DOHH2 (cell line): ENCODE data around the gene ASGR1.

Experiments used
- H3F3A ChIP-seq: fragments of 200-600 bp; sonication (generic), shearing (Covaris generic); 2 replicates; pipeline ENCODE4 v1.6.0; 2016; ENCODE audit warnings: antibody characterized with exemption, mild to moderate bottlenecking; ENCODE audit not compliant: control insufficient read depth, insufficient read depth
- H3K27ac ChIP-seq: fragments of 200-600 bp; sonication (generic); 2 replicates; pipeline ENCODE4 v1.5.1; 2014; ENCODE audit warnings: low read depth, mild to moderate bottlenecking, low read length, moderate library complexity
- H3K27me3 ChIP-seq: fragments of 200-600 bp; sonication (generic); 2 replicates; pipeline ENCODE4 v1.6.1; 2014; ENCODE audit warnings: mild to moderate bottlenecking, low read length, mixed read lengths; ENCODE audit not compliant: control insufficient read depth
- H3K36me3 ChIP-seq: fragments of 200-600 bp; sonication (generic); 2 replicates; pipeline ENCODE4 v1.6.1; 2014; ENCODE audit warnings: mild to moderate bottlenecking, low read length, moderate library complexity, mixed read lengths; ENCODE audit not compliant: control insufficient read depth
- H3K4me1 ChIP-seq: fragments of 200-600 bp; sonication (generic); 2 replicates; pipeline ENCODE4 v1.6.1; 2014; ENCODE audit warnings: mild to moderate bottlenecking, low read length, mixed read lengths; ENCODE audit not compliant: control insufficient read depth
- H3K4me2 ChIP-seq: fragments of 200-600 bp; sonication (generic); 2 replicates; pipeline ENCODE4 v1.6.0; 2014; ENCODE audit warnings: mild to moderate bottlenecking, low read length, moderate library complexity
- H3K4me3 ChIP-seq: fragments of 200-600 bp; sonication (generic); 2 replicates; pipeline ENCODE4 v1.5.1; 2014; ENCODE audit warnings: mild to moderate bottlenecking, low read length, mixed read lengths
- H3K79me2 ChIP-seq: fragments of 200-600 bp; sonication (generic); 2 replicates; pipeline ENCODE4 v1.6.1; 2014; ENCODE audit warnings: mild to moderate bottlenecking, low read length, mixed read lengths; ENCODE audit not compliant: control insufficient read depth
- H3K9me2 ChIP-seq: fragments of 200-600 bp; sonication (generic); replicated peaks from 2 replicates; pipeline ENCODE4 v1.6.1; 2014; ENCODE audit warnings: mild to moderate bottlenecking, low read length, mixed read lengths; ENCODE audit not compliant: control insufficient read depth
- H3K9me3 ChIP-seq: fragments of 200-600 bp; sonication (generic); 2 replicates; pipeline ENCODE4 v1.6.1; 2014; ENCODE audit warnings: antibody characterized with exemption, low read length, mixed read lengths; ENCODE audit not compliant: control insufficient read depth, insufficient read depth
- H4K20me1 ChIP-seq: fragments of 200-600 bp; sonication (generic); 2 replicates; pipeline ENCODE4 v1.6.0; 2014; ENCODE audit warnings: low read depth, mild to moderate bottlenecking, antibody characterized with exemption, low read length, moderate library complexity; ENCODE audit not compliant: control insufficient read depth, insufficient read depth
- CTCF ChIP-seq: fragments of 200-600 bp; sonication (generic); IDR thresholded peaks from one replicate; pipeline ENCODE4 v1.5.1; 2014; ENCODE audit warnings: antibody characterized with exemption, mild to moderate bottlenecking, low read depth, low read length; ENCODE audit not compliant: poor library complexity, severe bottlenecking
- EZH2phosphoT487 ChIP-seq: fragments of 200-600 bp; sonication (generic); IDR thresholded peaks from 2 replicates; pipeline ENCODE4 v1.6.1; 2017; ENCODE audit warnings: borderline replicate concordance, mild to moderate bottlenecking, antibody characterized with exemption, low read length, moderate library complexity, mixed read lengths

The ASGR1 gene

DNA sequence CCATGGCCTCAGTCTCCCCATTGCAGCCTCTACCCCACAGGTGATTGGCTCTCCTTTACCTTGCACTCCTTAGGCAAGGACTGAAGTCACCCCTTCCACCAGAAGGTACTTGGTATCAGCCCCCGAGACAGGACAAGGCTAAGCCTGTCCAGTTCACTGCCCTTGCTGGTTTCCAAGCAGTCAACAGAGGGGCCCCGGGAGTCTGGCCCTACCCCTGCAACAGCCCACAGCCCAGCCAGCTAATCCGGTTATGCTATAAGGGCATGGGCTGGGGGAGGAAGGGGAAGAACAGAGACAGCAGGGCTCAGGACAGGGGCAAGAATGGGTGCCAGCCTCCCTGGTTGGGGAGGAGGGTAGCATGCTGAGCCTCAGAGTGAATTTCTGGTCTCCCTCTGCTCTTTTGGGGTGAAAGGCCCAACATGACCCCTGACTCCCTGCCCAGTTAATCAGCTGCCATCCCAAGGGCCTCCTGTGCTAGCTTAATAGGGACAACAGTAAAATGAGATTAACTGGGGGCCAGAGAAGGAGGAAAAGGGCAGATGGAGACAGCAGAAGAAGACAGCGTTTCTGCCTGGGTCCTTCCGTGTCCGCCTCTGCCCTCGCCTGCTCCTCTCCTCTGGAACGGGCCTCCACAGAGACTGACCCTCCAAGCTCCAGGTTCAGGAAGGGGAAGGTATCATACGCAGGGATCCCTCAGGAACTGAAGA, 29.7 kb upstream of the ASGR1 start:
- Histone ChIP-seq H3K4me3 (no peak overlapping the region), H3K4me2 (no peak overlapping the region), H3K9me3 (no peaks in the 10 kb centered on the region), H3K27ac (no peak overlapping the region), H3K79me2 (peaks cover 27% of the 10 kb centered on the region), H3K27me3 (no peaks in the 10 kb centered on the region), H3K9me2 (no peaks in the 10 kb centered on the region), H3K36me3 (peaks cover under 1% of the 10 kb centered on the region; the same call in 1 of the 2 replicates), H3F3A (0 out of 2 replicates have a peak, but pooled peaks cover 4% of the 10 kb centered on the region), H4K20me1 (no peaks in the 10 kb centered on the region; the same call in 1 of the 2 replicates), H3K4me1 (peaks cover 28% of the 10 kb centered on the region)
- TF ChIP-seq CTCF (no peak), EZH2phosphoT487 (no peak)

DNA sequence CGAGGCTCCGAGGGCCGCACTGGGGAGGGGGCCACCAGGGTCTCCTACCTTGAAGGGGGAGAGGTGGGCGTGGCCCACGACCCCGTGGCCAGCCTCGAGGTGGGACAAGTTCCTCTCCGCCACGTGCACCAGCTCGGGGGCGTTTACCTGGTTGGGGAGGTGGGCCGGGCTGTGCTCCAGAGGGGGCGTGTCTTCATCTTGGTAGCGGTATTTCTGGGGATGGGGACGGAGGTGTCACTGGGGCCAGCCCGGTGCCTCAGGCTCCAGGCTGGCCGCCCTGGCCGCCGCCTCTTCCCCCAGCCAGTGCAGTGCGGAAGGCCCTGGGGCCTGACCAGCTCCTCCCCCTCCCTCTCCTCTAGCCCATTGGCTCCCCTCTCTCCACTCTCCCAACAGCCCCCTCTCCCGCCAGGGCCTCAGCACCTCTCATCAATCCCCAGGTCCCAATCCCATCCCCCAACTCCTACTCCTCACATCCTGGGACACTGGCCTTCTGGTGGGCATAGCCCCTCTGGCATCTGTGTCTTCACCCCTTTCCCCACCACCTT, 28.9 kb upstream of the ASGR1 start:
- H3F3A ChIP-seq = 0 out of 2 replicates have a peak, but pooled peaks cover 2% of the 10 kb centered on the region
- no peak overlapping the region for H3K4me3 ChIP-seq
- peaks cover 21% of the 10 kb centered on the region for H3K4me1 ChIP-seq
- no peak overlapping the region for H3K4me2 ChIP-seq
- H3K27ac ChIP-seq = no peak overlapping the region
- H4K20me1 ChIP-seq = no peaks in the 10 kb centered on the region; the same call in 1 of the 2 replicates
- TF ChIP-seq CTCF (no peak), EZH2phosphoT487 (no peak)
- H3K79me2 ChIP-seq = peaks cover 20% of the 10 kb centered on the region
- H3K27me3 ChIP-seq = no peaks in the 10 kb centered on the region
- H3K36me3 ChIP-seq = peaks cover 9% of the 10 kb centered on the region
- no peaks in the 10 kb centered on the region for H3K9me3 ChIP-seq
- H3K9me2 ChIP-seq = no peaks in the 10 kb centered on the region

- no peaks in the 10 kb centered on the region; the same call in 1 of the 2 replicates for H4K20me1 ChIP-seq
- H3K9me2 ChIP-seq = no peaks in the 10 kb centered on the region
- no peaks in the 10 kb centered on the region for H3K27me3 ChIP-seq
- peaks cover 15% of the 10 kb centered on the region for H3K79me2 ChIP-seq
- no peak overlapping the region for H3K4me2 ChIP-seq
- 0 out of 2 replicates have a peak, but pooled peaks cover 2% of the 10 kb centered on the region for H3F3A ChIP-seq
- no peak overlapping the region for H3K27ac ChIP-seq
- peaks cover 16% of the 10 kb centered on the region for H3K36me3 ChIP-seq
- H3K9me3 ChIP-seq = no peaks in the 10 kb centered on the region
- H3K4me3 ChIP-seq = no peak overlapping the region
- TF ChIP-seq EZH2phosphoT487 (no peak), CTCF (no peak)
- H3K4me1 ChIP-seq = peaks cover 21% of the 10 kb centered on the region
These were observed 28.2 kb upstream of the ASGR1 start for GRCh38 chr17:7207120-7208001.
